A673 (cell line): ENCODE results near the gene GOLGA5.
"Not testable (repeated sequence)": the region's sequence is repeated elsewhere in the genome, so short reads cannot be mapped to it uniquely, and the experiment has no call there.

ENCODE experiments used
- CTCF ChIP-seq: fragments of 300-800, 200-600 bp; sonication (generic); conservative IDR thresholded peaks from 2 replicates; pipeline ENCODE4 v1.5.1; 2017; ENCODE audit warnings: low read depth, mild to moderate bottlenecking, antibody characterized with exemption, low read length, moderate library complexity, mixed read lengths
- EZH2 ChIP-seq: fragments of 200-600 bp; sonication (generic); IDR thresholded peaks from 2 replicates; pipeline ENCODE4 v1.6.1; 2017; ENCODE audit warnings: borderline replicate concordance, low read depth, mild to moderate bottlenecking, mixed read lengths, antibody characterized with exemption, low read length; ENCODE audit not compliant: poor library complexity, severe bottlenecking

- not testable (repeated sequence) for TF ChIP-seq CTCF, EZH2
Observed at GRCh38 chr14:92820536-92820840, 26.4 kb downstream of the GOLGA5 start.
